HG03108 (cell line): ENCODE results near the gene BAIAP2.

Experiments
- ATAC-seq: cut with Tn5 transposase; IDR thresholded peaks from one replicate; pipeline ENCODE4 v1.9.1; 2021; ENCODE audit warnings: moderate library complexity; ENCODE audit not compliant: unreplicated experiment

BAIAP2 gene

GRCh38 chr17:81036197-81036941 lies 1.4 kb downstream of the BAIAP2 start:
- ATAC-seq: no peak

- ATAC-seq: no peak
Observed at GRCh38 chr17:81037026-81037797, 2.3 kb downstream of the BAIAP2 start.

GRCh38 chr17:81037798-81038733 lies 3.1 kb downstream of the BAIAP2 start:
- ATAC-seq: no peak

GRCh38 chr17:81039096-81039495 lies 4.1 kb downstream of the BAIAP2 start:
- ATAC-seq: no peak

- ATAC-seq: no peak
Observed at GRCh38 chr17:81039854-81040758, 5.2 kb downstream of the BAIAP2 start.

- no peak for ATAC-seq
Observed at GRCh38 chr17:81040791-81041337, 5.9 kb downstream of the BAIAP2 start.

GRCh38 chr17:81042606-81043005 lies 7.7 kb downstream of the BAIAP2 start:
- no peak for ATAC-seq

- no peak for ATAC-seq
Observed at GRCh38 chr17:81043319-81043724, 8.4 kb downstream of the BAIAP2 start.

- ATAC-seq: no peak
Observed at GRCh38 chr17:81043725-81044427, 8.9 kb downstream of the BAIAP2 start.

GRCh38 chr17:81044428-81044763 lies 9.4 kb downstream of the BAIAP2 start:
- ATAC-seq: no peak

GRCh38 chr17:81044764-81045589 lies 10.0 kb downstream of the BAIAP2 start:
- no peak for ATAC-seq

GRCh38 chr17:81045590-81046095 lies 10.7 kb downstream of the BAIAP2 start:
- ATAC-seq: no peak

- ATAC-seq: no peak
Observed at GRCh38 chr17:81046132-81046769, 11.3 kb downstream of the BAIAP2 start.

GRCh38 chr17:81046770-81047359 lies 11.9 kb downstream of the BAIAP2 start:
- no peak for ATAC-seq

GRCh38 chr17:81048827-81049371 lies 13.9 kb downstream of the BAIAP2 start:
- ATAC-seq: no peak

GRCh38 chr17:81049372-81049911 lies 14.5 kb downstream of the BAIAP2 start:
- ATAC-seq: no peak
